Upper lobe of left lung (tissue), 4 donors: Measurements from ENCODE around the gene GORASP2.

Experiments
- CTCF ChIP-seq, 6 experiments: fragments of 450-650 bp in 4 of 6; fragments of 200-600 bp in 2 of 6; sonication (generic) in 2 of 6; IDR thresholded peaks; one replicate each; pipeline ENCODE4 v1.5.1; 2016 to 2019; ENCODE audit warnings: antibody characterized with exemption in 6 of 6
- POLR2AphosphoS5 ChIP-seq, 2 donors: sonication (generic); formaldehyde crosslinking; IDR thresholded peaks; one replicate each; pipeline ENCODE4 v1.5.1; 2017; ENCODE audit warnings: antibody characterized with exemption in 2 of 2

DNA sequence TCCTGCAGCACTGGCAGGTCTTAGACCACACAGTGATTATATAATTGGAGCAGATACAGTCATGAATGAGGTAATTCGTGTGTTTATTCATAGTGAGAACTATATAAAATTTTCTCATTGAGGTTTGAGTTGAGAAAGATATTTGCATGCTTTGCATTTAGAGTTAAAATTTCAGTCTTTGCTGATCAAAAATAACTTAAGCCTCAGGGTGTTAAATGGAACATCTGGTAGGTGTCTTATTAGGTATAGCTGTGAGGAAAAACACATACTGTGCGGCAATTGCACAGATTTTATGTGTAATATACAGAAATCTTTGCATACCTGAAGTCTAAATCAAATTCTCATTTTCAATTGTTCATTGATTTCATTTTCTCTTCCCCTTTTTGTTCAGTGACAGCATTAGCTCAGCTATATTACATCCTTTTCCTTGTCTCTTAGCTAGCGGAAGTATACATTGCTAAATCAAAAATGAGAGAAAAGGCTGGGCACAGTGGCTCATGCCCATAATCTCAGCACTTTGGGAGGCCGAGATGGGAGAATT, 21.2 kb downstream of the GORASP2 start:
- TF ChIP-seq CTCF (IDR thresholded peaks at IDR 0.05) (no peak), POLR2AphosphoS5 (IDR thresholded peaks at IDR 0.05) (no peak)
